ENCODE data around the gene FOXP1.

DNA sequence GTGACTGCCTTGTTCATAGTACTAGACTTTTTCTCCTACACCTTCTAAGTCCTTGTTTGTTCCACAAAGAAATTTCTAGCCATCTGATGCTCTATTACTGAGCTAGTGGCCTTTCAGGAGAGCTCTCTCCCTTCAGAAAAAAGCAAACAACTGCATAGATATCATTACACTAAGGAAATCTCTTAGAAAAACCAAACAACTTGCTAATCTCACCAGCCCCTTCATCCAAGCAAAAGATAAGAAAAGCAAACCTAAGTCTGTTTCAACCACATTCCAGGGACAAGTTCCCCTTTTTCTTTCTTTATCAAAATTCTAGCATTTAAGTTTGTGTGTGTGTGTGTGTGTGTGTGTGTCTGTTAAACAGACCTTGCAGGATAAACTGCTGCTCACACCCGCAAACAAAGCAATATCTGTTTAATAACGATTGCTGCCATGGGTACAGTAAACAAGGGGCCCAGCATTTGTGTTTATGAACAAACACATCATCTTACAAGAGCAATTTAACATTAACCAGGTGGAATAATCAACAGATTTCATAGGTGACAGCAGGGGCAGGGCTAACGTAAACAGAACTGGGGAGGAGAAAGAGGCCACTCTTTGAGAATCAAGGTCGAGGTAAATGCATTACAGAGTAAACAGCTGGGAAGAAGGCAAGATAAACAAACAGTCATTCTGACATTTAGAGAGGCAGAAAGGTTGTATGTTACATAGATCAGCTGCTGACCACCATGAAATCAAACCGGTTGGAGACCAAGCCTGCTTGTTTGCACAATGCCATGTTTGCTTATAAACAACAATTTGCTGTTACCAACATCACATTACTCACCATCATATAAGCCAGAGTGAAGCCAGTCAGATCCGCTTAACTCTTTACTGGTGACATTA, 375.1 kb downstream of the FOXP1 start:
- no peak for TF ChIP-seq POLR2AphosphoS5 (IDR thresholded peaks at IDR 0.05; ENCODE audit: insufficient read depth in 1 of 2, low read depth in 1 of 2)
- TF ChIP-seq, protein P1, sequence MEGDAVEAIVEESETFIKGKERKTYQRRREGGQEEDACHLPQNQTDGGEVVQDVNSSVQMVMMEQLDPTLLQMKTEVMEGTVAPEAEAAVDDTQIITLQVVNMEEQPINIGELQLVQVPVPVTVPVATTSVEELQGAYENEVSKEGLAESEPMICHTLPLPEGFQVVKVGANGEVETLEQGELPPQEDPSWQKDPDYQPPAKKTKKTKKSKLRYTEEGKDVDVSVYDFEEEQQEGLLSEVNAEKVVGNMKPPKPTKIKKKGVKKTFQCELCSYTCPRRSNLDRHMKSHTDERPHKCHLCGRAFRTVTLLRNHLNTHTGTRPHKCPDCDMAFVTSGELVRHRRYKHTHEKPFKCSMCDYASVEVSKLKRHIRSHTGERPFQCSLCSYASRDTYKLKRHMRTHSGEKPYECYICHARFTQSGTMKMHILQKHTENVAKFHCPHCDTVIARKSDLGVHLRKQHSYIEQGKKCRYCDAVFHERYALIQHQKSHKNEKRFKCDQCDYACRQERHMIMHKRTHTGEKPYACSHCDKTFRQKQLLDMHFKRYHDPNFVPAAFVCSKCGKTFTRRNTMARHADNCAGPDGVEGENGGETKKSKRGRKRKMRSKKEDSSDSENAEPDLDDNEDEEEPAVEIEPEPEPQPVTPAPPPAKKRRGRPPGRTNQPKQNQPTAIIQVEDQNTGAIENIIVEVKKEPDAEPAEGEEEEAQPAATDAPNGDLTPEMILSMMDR (IDR thresholded peaks at IDR 0.05) = no peak
